CD4-positive, alpha-beta T cell (primary cell): ENCODE data around the gene RPP25L. TPM values are rescaled to one million over a fixed set of nuclear protein-coding genes. Genes with fewer than 3 reads are reported as not detected.

Experiments used
- ATAC-seq: fragments of 200-7000 bp; cut with Tn5 transposase; one replicate; pipeline ENCODE4 v1.10.0; 2022; ENCODE audit warnings: mild to moderate bottlenecking; ENCODE audit not compliant: poor library complexity
- CTCF ChIA-PET: fragments of 350-600 bp; sonication (Branson Sonifier 250); formaldehyde crosslinking; loops from one replicate; lab custom pipeline; 2021; ENCODE audit warnings: antibody characterized with exemption, inconsistent platforms; lab: Charles Lee
- POLR2A ChIA-PET: fragments of 350-600 bp; sonication (Branson Sonifier 250); formaldehyde crosslinking; loops from one replicate; lab custom pipeline; 2021; ENCODE audit warnings: antibody characterized with exemption, inconsistent platforms; lab: Charles Lee
- DNase-seq, 14 experiments: peaks; one replicate each; pipeline ENCODE4 v3.0.0-alpha.2; 2013 to 2020; ENCODE audit warnings: mixed read lengths in 2 of 14
- H3K27ac ChIP-seq, 2 donors: one replicate each; pipeline versions ENCODE4 v1.5.1 to v1.7.0; 2013; ENCODE audit warnings: low read length in 2 of 2, low read depth in 1 of 2, mild to moderate bottlenecking in 1 of 2
- H3K27me3 ChIP-seq, 2 experiments: 1 replicate in 1 of 2; 2 replicates in 1 of 2; pipeline versions ENCODE4 v1.6.1 to v1.7.0; 2013; ENCODE audit warnings: low read length in 2 of 2, control low read depth in 1 of 2, mild to moderate bottlenecking in 1 of 2, moderate library complexity in 1 of 2; ENCODE audit not compliant: insufficient read depth in 2 of 2, control insufficient read depth in 1 of 2
- H3K36me3 ChIP-seq: one replicate; pipeline ENCODE4 v1.6.1; 2013; ENCODE audit warnings: low read length, control low read depth; ENCODE audit not compliant: insufficient read depth
- H3K4me1 ChIP-seq: one replicate; pipeline ENCODE4 v1.6.1; 2013; ENCODE audit warnings: low read length, control low read depth; ENCODE audit not compliant: insufficient read depth
- H3K4me3 ChIP-seq: one replicate; pipeline ENCODE4 v1.5.1; 2013; ENCODE audit warnings: mild to moderate bottlenecking, low read length, moderate library complexity
- H3K9me3 ChIP-seq, 2 experiments: 1 replicate in 1 of 2; 2 replicates in 1 of 2; pipeline versions ENCODE4 v1.6.1 to v1.7.0; 2013; ENCODE audit warnings: low read length in 2 of 2, mild to moderate bottlenecking in 2 of 2, control low read depth in 1 of 2, moderate library complexity in 1 of 2; ENCODE audit not compliant: control insufficient read depth in 1 of 2, insufficient read depth in 1 of 2
- H3K27ac Mint-ChIP-seq: one replicate; pipeline ENCODE4 v1.8.0; 2020; ENCODE audit warnings: mixed read lengths
- H3K27me3 Mint-ChIP-seq: one replicate; pipeline ENCODE4 v1.8.0; 2021; ENCODE audit warnings: mixed read lengths
- H3K36me3 Mint-ChIP-seq: one replicate; pipeline ENCODE4 v1.8.0; 2021; ENCODE audit warnings: low read depth, mixed read lengths
- H3K4me1 Mint-ChIP-seq: one replicate; pipeline ENCODE4 v1.8.0; 2021; ENCODE audit warnings: low read depth, mixed read lengths
- H3K4me3 Mint-ChIP-seq: one replicate; pipeline ENCODE4 v1.8.0; 2020; ENCODE audit warnings: mild to moderate bottlenecking, mixed read lengths
- H3K9me3 Mint-ChIP-seq: one replicate; pipeline ENCODE4 v1.8.0; 2020; ENCODE audit warnings: mixed read lengths
- CTCF ChIP-seq: fragments of 200-600 bp; IDR thresholded peaks from one replicate; pipeline ENCODE4 v1.8.0; 2022; ENCODE audit warnings: antibody characterized with exemption, mild to moderate bottlenecking
- intact Hi-C, 2 experiments: fragments of 100-400 bp; cut with DNase I in 1 of 2; cut with micrococcal nuclease in 1 of 2; formaldehyde crosslinking; loops; one replicate each; pipeline versions ENCODE4 v1.15.1 to v1.9.0; 2023 to 2025; cut with DNase I, micrococcal nuclease
- total RNA-seq, 174 experiments: library from RNA in 2 of 174; stranded (reverse) in 2 of 174; gene quantifications; one replicate each; pipeline ENCODE4 v1.2.3 and lab custom pipeline; 2021 to 2026

Gene RPP25L
- total RNA-seq, 2 experiments from 2014 or later, result 4.6 to 5.7 TPM

DNA sequence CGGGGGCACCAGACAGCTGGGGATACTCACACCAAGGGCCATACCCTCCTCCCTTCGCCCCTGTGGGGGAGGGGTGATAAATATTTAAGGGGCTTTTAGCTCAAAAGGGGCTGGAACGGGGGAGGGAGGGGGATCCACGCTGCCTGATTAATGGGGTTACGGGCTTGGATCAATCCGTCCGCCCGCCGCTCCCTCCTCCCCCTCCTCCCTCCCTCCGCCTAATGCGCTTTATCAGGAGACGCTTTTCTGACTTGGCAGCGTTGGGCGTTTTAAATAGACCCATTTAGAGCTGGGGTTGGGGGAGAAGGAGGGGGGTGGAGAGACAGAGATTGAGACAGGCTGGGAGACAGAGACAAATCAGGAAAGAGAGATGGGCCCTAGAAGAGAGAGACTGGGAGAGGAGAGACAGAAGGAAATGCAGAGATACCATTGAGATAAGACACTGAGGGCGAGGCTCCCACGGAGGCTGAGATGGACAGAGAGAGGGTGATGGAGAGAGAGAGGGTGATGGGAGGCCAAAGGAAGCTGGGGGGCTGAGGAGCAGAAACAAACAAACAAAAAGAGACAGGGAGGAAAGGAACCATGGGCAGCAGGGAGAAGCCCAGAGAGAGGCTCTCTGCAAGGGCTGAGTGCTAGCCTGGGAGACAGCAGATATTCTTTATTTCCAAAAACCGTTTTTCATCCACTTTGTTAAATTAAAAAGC lies 32.6 kb downstream of the RPP25L start:
- Mint-ChIP-seq H3K27me3 (peaks cover 91% of the 10 kb centered on the region), H3K27ac (no peak overlapping the region), H3K9me3 (no peaks in the 10 kb centered on the region), H3K36me3 (no peaks in the 10 kb centered on the region), H3K4me1 (peaks cover 10% of the 10 kb centered on the region), H3K4me3 (no peak overlapping the region)
- TF ChIP-seq CTCF, result no peak
- Histone ChIP-seq H3K4me1 (peaks cover 13% of the 10 kb centered on the region), H3K27ac (no peak overlapping the region), H3K27me3 (peaks cover 51 to 71% of the 10 kb centered on the region in 2 experiments), H3K9me3 (peaks cover 0 to 15% of the 10 kb centered on the region in 2 experiments), H3K4me3 (no peak overlapping the region), H3K36me3 (no peaks in the 10 kb centered on the region)
- DNase-seq (no peak), ATAC-seq (no peak)
- ChIA-PET POLR2A (no interaction called here), CTCF (no interaction called here)
- intact Hi-C loops, result no loop called here

DNA sequence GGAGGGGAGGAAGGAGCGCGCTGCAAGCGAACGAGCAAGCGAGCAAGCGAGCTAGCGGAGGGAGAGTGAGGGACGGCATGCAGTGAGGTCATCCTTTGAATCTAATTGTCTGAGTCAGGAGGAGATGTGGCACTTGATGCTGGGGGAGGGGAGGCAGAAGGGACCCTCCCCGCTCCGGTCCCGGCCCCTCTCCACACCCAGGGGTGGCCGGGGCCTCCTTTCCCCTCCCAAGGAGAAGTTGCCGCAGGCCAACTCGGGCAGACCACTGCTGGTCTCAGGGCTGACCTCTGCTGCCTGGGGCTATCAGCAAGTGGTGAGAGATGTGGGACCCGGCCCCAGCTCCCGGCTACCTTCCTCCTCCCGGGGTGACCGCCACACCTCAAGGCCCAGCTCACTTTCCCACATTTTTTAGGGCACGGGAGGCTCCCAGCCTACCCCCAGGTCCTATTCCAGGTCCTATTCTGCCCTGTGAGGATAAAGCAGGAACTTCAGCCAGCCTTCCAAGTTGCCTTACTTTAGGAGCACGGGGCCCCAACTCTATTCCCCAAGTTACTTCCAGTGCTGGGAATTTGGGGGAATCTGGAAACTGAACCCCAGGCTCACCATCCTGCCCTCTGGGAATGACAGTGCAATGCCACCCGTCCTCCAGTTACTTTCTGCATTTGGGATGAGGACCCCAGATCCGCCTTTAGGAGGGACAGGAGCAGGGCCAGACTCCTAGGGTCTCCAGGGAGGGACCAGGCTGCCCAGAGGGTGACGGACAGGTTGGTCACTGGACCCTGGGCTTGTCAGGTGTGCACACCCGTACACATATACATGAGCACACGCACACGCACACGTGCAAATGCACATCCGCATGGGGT lies 33.4 kb downstream of the RPP25L start:
- H3K9me3 Mint-ChIP-seq, result no peaks in the 10 kb centered on the region
- no peaks in the 10 kb centered on the region for H3K36me3 ChIP-seq
- no peak overlapping the region for H3K4me3 ChIP-seq
- H3K27ac Mint-ChIP-seq, result no peak overlapping the region
- peaks cover 10% of the 10 kb centered on the region for H3K4me1 Mint-ChIP-seq
- no peak overlapping the region for H3K4me3 Mint-ChIP-seq
- peaks cover 13% of the 10 kb centered on the region for H3K4me1 ChIP-seq
- peak; percentile 49 for ATAC-seq
- ChIA-PET CTCF (no interaction called here), POLR2A (no interaction called here)
- no peak overlapping the region for H3K27ac ChIP-seq
- H3K9me3 ChIP-seq, result peaks cover 0 to 15% of the 10 kb centered on the region in 2 experiments
- TF ChIP-seq CTCF, result no peak
- peak in 2 of 14 experiments; percentile 23 to 28 for DNase-seq
- intact Hi-C loops, result no loop called here
- H3K36me3 Mint-ChIP-seq, result no peaks in the 10 kb centered on the region
- peaks cover 53 to 66% of the 10 kb centered on the region in 2 experiments for H3K27me3 ChIP-seq
- peaks cover 89% of the 10 kb centered on the region for H3K27me3 Mint-ChIP-seq

DNA sequence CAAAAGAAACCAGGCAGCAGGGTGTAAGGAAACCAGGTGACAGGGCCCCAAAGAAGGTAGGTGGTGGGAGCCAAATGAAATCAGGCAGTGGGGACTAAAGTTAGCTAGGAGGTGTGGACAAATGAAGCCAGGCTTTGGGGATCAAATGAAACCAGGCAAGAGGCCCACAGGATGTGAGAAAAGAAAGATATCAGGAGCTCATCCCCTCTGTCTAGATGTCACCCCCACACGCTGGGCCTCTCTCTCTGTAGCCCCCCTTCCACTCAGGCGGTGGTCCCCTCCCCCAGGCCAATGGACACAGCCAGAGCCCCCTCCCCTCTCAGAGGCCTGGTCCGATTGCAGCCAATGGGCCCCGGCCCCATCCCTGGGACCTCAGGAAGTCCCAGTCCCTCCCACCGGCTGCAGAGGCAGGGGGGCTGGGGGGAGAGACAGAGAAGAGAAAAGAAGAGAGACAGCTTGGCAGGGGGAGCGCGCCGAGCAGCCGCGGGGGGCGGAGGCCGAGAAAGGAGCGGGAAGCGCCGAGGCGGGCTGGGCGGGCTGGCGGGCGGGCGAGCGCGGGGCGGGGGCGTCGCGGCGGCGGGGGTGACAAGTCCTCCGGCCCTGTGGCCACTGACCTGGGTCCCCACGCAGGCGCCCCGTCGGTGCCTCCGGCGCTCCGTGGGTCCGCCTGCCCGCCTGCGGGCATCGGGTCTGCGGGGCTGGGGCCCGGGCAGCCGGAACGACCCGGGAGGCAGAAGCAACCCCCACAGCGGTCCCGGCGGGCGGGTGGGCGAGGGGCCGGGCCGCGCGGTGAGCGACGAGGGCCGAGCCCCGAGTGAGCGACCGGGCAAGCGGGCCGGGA lies 34.3 kb downstream of the RPP25L start:
- no peak overlapping the region for H3K27ac Mint-ChIP-seq
- peaks cover 0 to 15% of the 10 kb centered on the region in 2 experiments for H3K9me3 ChIP-seq
- POLR2A ChIA-PET, result no interaction called here
- intact Hi-C loops, result no loop called here
- ATAC-seq, result no peak
- H3K36me3 ChIP-seq, result no peaks in the 10 kb centered on the region
- no peaks in the 10 kb centered on the region for H3K36me3 Mint-ChIP-seq
- no peaks in the 10 kb centered on the region for H3K9me3 Mint-ChIP-seq
- H3K27ac ChIP-seq, result no peak overlapping the region
- H3K4me3 ChIP-seq, result no peak overlapping the region
- no peak for TF ChIP-seq CTCF
- CTCF ChIA-PET, result no interaction called here
- H3K4me1 ChIP-seq, result peaks cover 13% of the 10 kb centered on the region
- H3K27me3 Mint-ChIP-seq, result peaks cover 89% of the 10 kb centered on the region
- peaks cover 10% of the 10 kb centered on the region for H3K4me1 Mint-ChIP-seq
- peaks cover 49 to 61% of the 10 kb centered on the region in 2 experiments for H3K27me3 ChIP-seq
- no peak for DNase-seq
- H3K4me3 Mint-ChIP-seq, result peak overlapping the region; percentile 16
